GM23338 (cell line): ENCODE results near the gene TGIF2. TPM values are rescaled to one million over a fixed set of nuclear protein-coding genes. Genes with fewer than 3 reads are reported as not detected.

Experiments used
- ATAC-seq: fragments of 200-7000 bp; cut with Tn5 transposase; 3 replicates; pipeline ENCODE4 v1.9.1; 2020
- DNase-seq: peaks from one replicate; pipeline ENCODE4 v3.0.0-alpha.2; 2015; ENCODE audit warnings: low spot score
- H2AFZ ChIP-seq: fragments of 200-600 bp; sonication (generic); 2 replicates; pipeline ENCODE4 v1.8.0; 2016; ENCODE audit warnings: antibody characterized with exemption, mild to moderate bottlenecking, moderate library complexity
- H3F3A ChIP-seq: fragments of 200-600 bp; sonication (generic); replicated peaks from 2 replicates; pipeline ENCODE4 v1.8.0; 2017; ENCODE audit warnings: antibody characterized with exemption, mixed run types, low read depth
- H3K27ac ChIP-seq: fragments of 200-600 bp; sonication (generic); 2 replicates; pipeline ENCODE4 v1.6.1; 2016; ENCODE audit warnings: low read depth
- H3K27me3 ChIP-seq: fragments of 200-600 bp; sonication (generic); 2 replicates; pipeline ENCODE4 v1.8.0; 2016; ENCODE audit warnings: mild to moderate bottlenecking, mixed run types, moderate library complexity; ENCODE audit not compliant: insufficient read depth
- H3K36me3 ChIP-seq: fragments of 200-600 bp; sonication (generic); 2 replicates; pipeline ENCODE4 v1.8.0; 2016; ENCODE audit warnings: mild to moderate bottlenecking; ENCODE audit not compliant: insufficient read depth
- H3K4me1 ChIP-seq: fragments of 200-600 bp; sonication (generic); 2 replicates; pipeline ENCODE4 v1.8.0; 2016; ENCODE audit warnings: mild to moderate bottlenecking, moderate library complexity; ENCODE audit not compliant: insufficient read depth
- H3K4me2 ChIP-seq: fragments of 200-600 bp; sonication (generic); 2 replicates; pipeline ENCODE4 v1.7.1; 2017; ENCODE audit warnings: mixed run types
- H3K4me3 ChIP-seq: fragments of 200-600 bp; sonication (generic); 2 replicates; pipeline ENCODE4 v1.6.1; 2016; ENCODE audit warnings: mixed run types
- H3K79me2 ChIP-seq: fragments of 200-600 bp; sonication (generic); replicated peaks from 2 replicates; pipeline ENCODE4 v1.8.0; 2017; ENCODE audit warnings: mild to moderate bottlenecking; ENCODE audit not compliant: insufficient read depth
- H3K9me2 ChIP-seq: fragments of 200-600 bp; sonication (generic); 2 replicates; pipeline ENCODE4 v1.8.0; 2017; ENCODE audit not compliant: insufficient read depth
- H4K20me1 ChIP-seq: fragments of 200-600 bp; sonication (generic); replicated peaks from 2 replicates; pipeline ENCODE4 v1.8.0; 2017; ENCODE audit warnings: mild to moderate bottlenecking; ENCODE audit not compliant: insufficient read depth
- H3K27ac Mint-ChIP-seq: 2 replicates; pipeline ENCODE4 v1.8.0; 2020; ENCODE audit warnings: inconsistent platforms, mild to moderate bottlenecking, moderate library complexity, mixed read lengths
- H3K27me3 Mint-ChIP-seq: 3 replicates; pipeline ENCODE4 v1.8.0; 2022; ENCODE audit warnings: low read depth, mild to moderate bottlenecking, moderate library complexity, mixed read lengths, inconsistent platforms; ENCODE audit not compliant: insufficient read depth, poor library complexity
- H3K36me3 Mint-ChIP-seq: 3 replicates; pipeline ENCODE4 v1.8.0; 2021; ENCODE audit warnings: low read depth, mild to moderate bottlenecking, inconsistent platforms, moderate library complexity, mixed read lengths
- H3K4me1 Mint-ChIP-seq: 3 replicates; pipeline ENCODE4 v1.8.0; 2020; ENCODE audit warnings: mild to moderate bottlenecking, inconsistent platforms, mixed read lengths
- H3K4me3 Mint-ChIP-seq: 3 replicates; pipeline ENCODE4 v1.8.0; 2021; ENCODE audit warnings: moderate library complexity, mild to moderate bottlenecking, inconsistent platforms, mixed read lengths
- H3K9me3 Mint-ChIP-seq: 3 replicates; pipeline ENCODE4 v1.8.0; 2020; ENCODE audit warnings: moderate library complexity, mild to moderate bottlenecking, inconsistent platforms, mixed read lengths
- CREB1 ChIP-seq: fragments of 250-450 bp; sonication (Bioruptor Pico); IDR thresholded peaks from 2 replicates; pipeline ENCODE4 v1.5.0; 2020; ENCODE audit warnings: low read depth, mild to moderate bottlenecking, moderate library complexity
- EZH2 ChIP-seq: fragments of 200-600 bp; sonication (generic); IDR thresholded peaks from one replicate; pipeline ENCODE4 v1.8.0; 2017; ENCODE audit warnings: antibody characterized with exemption, mild to moderate bottlenecking, low read depth; ENCODE audit not compliant: unreplicated experiment
- EZH2phosphoT487 ChIP-seq: fragments of 200-600 bp; sonication (generic); IDR thresholded peaks from one replicate; pipeline ENCODE4 v1.8.1; 2018; ENCODE audit warnings: antibody characterized with exemption; ENCODE audit not compliant: unreplicated experiment
- JUNB ChIP-seq: IDR thresholded peaks from one replicate; pipeline ENCODE4 v1.6.1; 2016; ENCODE audit warnings: antibody characterized with exemption; ENCODE audit not compliant: unreplicated experiment
- NANOG ChIP-seq: IDR thresholded peaks from 2 replicates; pipeline ENCODE4 v1.6.1; 2016; ENCODE audit warnings: antibody characterized with exemption, borderline replicate concordance
- POLR2AphosphoS5 ChIP-seq: IDR thresholded peaks from 2 replicates; pipeline ENCODE4 v1.6.1; 2016; ENCODE audit warnings: antibody characterized with exemption, low read depth
- STAT1 ChIP-seq: IDR thresholded peaks from one replicate; pipeline ENCODE4 v1.6.1; 2016; ENCODE audit warnings: antibody characterized with exemption; ENCODE audit not compliant: unreplicated experiment
- ZNF114 ChIP-seq: fragments of 250-450 bp; sonication (Bioruptor Pico); IDR thresholded peaks from 2 replicates; pipeline ENCODE4 v1.5.0; 2020; ENCODE audit warnings: mild to moderate bottlenecking, moderate library complexity
- ZNF331 ChIP-seq: fragments of 250-450 bp; sonication (Bioruptor Pico); IDR thresholded peaks from 2 replicates; pipeline ENCODE4 v1.5.0; 2020; ENCODE audit warnings: low read depth, mild to moderate bottlenecking, moderate library complexity
- polyA plus RNA-seq: library from polyadenylated mRNA; unstranded; fragments of >200 nt; fragmentation: Nextera tagmentation; extraction: Ambion mirVana; gene quantifications from 2 replicates; pipeline ENCODE4 v1.2.1, GENCODE V29; 2016
- total RNA-seq: library from RNA; depleted of rRNA; stranded (reverse); fragments of >200 nt; shearing (Covaris generic); gene quantifications from 2 replicates; pipeline ENCODE4 v1.2.3, GENCODE V29; 2014
- TF ChIP-seq, protein P1 (sequence below): fragments of 250-450 bp; sonication (Bioruptor Pico); IDR thresholded peaks from 2 replicates; pipeline ENCODE4 v1.5.0; 2020; ENCODE audit warnings: mild to moderate bottlenecking, moderate library complexity
- TF ChIP-seq, protein P2 (sequence below): IDR thresholded peaks from 2 replicates; pipeline ENCODE4 v1.6.1; 2016; ENCODE audit warnings: antibody characterized with exemption
- TF ChIP-seq, protein P3 (sequence below), 2 experiments: fragments of 200-600 bp in 1 of 2; sonication (generic) in 1 of 2; conservative IDR thresholded peaks; 2 replicates each; pipeline versions ENCODE4 v1.5.1 to v1.6.1; 2016 to 2017; ENCODE audit warnings: antibody characterized with exemption in 2 of 2, low read depth in 2 of 2, mild to moderate bottlenecking in 2 of 2, moderate library complexity in 1 of 2
- TF ChIP-seq, protein P4 (sequence below): IDR thresholded peaks from one replicate; pipeline ENCODE4 v1.6.1; 2018; ENCODE audit warnings: antibody characterized with exemption; ENCODE audit not compliant: unreplicated experiment

The TGIF2 gene
- total and polyA plus RNA-seq, 2 experiments from 2014 or later: 47.6 to 63.2 TPM

DNA sequence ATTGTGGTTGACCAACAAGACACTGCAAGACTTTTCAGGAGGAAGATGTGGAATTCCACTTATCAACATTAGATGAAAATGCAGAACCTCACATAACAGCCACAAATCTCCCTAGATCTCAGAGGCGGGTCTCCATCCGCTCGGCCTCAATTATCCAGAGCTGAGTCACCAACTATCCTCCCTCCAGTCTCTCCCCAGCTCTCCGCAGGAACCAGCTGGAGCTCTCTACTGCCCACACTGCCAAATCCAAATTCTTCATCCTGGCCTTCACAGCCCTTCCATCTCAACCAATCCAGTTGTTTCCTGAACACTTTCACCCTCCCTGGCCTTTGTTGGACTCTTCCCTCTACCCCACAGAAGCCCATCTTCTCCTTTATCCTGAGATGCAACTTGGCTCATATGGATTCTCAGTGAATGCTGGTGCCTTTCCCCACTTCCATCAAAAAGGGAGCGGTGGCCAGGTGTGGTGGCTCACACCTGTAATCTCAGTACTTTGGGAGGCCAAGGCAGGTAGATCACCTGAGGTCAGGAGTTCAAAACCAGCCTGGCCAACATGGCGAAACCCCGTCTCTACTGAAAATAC lies 3.5 kb upstream of the TGIF2 start:
- no peaks in the 10 kb centered on the region for H3K27me3 ChIP-seq
- peaks cover 6% of the 10 kb centered on the region; the same call in 1 of the 2 replicates for H3F3A ChIP-seq
- H3K27me3 Mint-ChIP-seq: peaks cover 16% of the 10 kb centered on the region
- 0 out of 2 replicates have a peak overlapping the region, but pooled peaks have one; percentile 19 for H3K4me3 ChIP-seq
- H4K20me1 ChIP-seq: no peaks in the 10 kb centered on the region
- H2AFZ ChIP-seq: no peak overlapping the region
- no peak for ATAC-seq
- H3K27ac Mint-ChIP-seq: peak overlapping the region; percentile 54; the same call in 1 of the 2 replicates
- peaks cover 6% of the 10 kb centered on the region for H3K9me3 Mint-ChIP-seq
- DNase-seq: no peak
- 0 out of 2 replicates have a peak overlapping the region, but pooled peaks have one; percentile 9 for H3K27ac ChIP-seq
- H3K4me3 Mint-ChIP-seq: 0 out of 3 replicates have a peak overlapping the region, but pooled peaks have one; percentile 6
- H3K4me2 ChIP-seq: peak overlapping the region; percentile 81; the same call in 1 of the 2 replicates
- H3K4me1 ChIP-seq: peaks cover 26% of the 10 kb centered on the region
- peaks cover 23% of the 10 kb centered on the region for H3K36me3 Mint-ChIP-seq
- no peak for TF ChIP-seq JUNB
- TF ChIP-seq, protein P1, sequence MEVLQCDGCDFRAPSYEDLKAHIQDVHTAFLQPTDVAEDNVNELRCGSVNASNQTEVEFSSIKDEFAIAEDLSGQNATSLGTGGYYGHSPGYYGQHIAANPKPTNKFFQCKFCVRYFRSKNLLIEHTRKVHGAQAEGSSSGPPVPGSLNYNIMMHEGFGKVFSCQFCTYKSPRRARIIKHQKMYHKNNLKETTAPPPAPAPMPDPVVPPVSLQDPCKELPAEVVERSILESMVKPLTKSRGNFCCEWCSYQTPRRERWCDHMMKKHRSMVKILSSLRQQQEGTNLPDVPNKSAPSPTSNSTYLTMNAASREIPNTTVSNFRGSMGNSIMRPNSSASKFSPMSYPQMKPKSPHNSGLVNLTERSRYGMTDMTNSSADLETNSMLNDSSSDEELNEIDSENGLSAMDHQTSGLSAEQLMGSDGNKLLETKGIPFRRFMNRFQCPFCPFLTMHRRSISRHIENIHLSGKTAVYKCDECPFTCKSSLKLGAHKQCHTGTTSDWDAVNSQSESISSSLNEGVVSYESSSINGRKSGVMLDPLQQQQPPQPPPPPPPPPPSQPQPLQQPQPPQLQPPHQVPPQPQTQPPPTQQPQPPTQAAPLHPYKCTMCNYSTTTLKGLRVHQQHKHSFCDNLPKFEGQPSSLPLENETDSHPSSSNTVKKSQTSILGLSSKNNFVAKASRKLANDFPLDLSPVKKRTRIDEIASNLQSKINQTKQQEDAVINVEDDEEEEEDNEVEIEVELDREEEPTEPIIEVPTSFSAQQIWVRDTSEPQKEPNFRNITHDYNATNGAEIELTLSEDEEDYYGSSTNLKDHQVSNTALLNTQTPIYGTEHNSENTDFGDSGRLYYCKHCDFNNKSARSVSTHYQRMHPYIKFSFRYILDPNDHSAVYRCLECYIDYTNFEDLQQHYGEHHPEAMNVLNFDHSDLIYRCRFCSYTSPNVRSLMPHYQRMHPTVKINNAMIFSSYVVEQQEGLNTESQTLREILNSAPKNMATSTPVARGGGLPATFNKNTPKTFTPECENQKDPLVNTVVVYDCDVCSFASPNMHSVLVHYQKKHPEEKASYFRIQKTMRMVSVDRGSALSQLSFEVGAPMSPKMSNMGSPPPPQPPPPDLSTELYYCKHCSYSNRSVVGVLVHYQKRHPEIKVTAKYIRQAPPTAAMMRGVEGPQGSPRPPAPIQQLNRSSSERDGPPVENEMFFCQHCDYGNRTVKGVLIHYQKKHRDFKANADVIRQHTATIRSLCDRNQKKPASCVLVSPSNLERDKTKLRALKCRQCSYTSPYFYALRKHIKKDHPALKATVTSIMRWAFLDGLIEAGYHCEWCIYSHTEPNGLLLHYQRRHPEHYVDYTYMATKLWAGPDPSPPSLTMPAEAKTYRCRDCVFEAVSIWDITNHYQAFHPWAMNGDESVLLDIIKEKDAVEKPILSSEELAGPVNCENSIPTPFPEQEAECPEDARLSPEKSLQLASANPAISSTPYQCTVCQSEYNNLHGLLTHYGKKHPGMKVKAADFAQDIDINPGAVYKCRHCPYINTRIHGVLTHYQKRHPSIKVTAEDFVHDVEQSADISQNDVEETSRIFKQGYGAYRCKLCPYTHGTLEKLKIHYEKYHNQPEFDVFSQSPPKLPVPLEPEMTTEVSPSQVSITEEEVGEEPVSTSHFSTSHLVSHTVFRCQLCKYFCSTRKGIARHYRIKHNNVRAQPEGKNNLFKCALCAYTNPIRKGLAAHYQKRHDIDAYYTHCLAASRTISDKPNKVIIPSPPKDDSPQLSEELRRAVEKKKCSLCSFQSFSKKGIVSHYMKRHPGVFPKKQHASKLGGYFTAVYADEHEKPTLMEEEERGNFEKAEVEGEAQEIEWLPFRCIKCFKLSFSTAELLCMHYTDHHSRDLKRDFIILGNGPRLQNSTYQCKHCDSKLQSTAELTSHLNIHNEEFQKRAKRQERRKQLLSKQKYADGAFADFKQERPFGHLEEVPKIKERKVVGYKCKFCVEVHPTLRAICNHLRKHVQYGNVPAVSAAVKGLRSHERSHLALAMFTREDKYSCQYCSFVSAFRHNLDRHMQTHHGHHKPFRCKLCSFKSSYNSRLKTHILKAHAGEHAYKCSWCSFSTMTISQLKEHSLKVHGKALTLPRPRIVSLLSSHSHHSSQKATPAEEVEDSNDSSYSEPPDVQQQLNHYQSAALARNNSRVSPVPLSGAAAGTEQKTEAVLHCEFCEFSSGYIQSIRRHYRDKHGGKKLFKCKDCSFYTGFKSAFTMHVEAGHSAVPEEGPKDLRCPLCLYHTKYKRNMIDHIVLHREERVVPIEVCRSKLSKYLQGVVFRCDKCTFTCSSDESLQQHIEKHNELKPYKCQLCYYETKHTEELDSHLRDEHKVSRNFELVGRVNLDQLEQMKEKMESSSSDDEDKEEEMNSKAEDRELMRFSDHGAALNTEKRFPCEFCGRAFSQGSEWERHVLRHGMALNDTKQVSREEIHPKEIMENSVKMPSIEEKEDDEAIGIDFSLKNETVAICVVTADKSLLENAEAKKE (CRISPR knock-in tag): no peak
- TF ChIP-seq CREB1 (CRISPR knock-in tag): no peak
- no peak for TF ChIP-seq NANOG
- no peak for TF ChIP-seq EZH2
- TF ChIP-seq ZNF114 (CRISPR knock-in tag): no peak
- TF ChIP-seq POLR2AphosphoS5: no peak
- TF ChIP-seq ZNF331 (CRISPR knock-in tag): no peak
- TF ChIP-seq, protein P2, sequence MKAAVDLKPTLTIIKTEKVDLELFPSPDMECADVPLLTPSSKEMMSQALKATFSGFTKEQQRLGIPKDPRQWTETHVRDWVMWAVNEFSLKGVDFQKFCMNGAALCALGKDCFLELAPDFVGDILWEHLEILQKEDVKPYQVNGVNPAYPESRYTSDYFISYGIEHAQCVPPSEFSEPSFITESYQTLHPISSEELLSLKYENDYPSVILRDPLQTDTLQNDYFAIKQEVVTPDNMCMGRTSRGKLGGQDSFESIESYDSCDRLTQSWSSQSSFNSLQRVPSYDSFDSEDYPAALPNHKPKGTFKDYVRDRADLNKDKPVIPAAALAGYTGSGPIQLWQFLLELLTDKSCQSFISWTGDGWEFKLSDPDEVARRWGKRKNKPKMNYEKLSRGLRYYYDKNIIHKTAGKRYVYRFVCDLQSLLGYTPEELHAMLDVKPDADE: no peak
- TF ChIP-seq EZH2phosphoT487: no peak
- no peak for TF ChIP-seq STAT1
- TF ChIP-seq, protein P3, sequence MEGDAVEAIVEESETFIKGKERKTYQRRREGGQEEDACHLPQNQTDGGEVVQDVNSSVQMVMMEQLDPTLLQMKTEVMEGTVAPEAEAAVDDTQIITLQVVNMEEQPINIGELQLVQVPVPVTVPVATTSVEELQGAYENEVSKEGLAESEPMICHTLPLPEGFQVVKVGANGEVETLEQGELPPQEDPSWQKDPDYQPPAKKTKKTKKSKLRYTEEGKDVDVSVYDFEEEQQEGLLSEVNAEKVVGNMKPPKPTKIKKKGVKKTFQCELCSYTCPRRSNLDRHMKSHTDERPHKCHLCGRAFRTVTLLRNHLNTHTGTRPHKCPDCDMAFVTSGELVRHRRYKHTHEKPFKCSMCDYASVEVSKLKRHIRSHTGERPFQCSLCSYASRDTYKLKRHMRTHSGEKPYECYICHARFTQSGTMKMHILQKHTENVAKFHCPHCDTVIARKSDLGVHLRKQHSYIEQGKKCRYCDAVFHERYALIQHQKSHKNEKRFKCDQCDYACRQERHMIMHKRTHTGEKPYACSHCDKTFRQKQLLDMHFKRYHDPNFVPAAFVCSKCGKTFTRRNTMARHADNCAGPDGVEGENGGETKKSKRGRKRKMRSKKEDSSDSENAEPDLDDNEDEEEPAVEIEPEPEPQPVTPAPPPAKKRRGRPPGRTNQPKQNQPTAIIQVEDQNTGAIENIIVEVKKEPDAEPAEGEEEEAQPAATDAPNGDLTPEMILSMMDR (conservative IDR thresholded peaks at IDR 0.05; ENCODE audit: low read depth in 2 of 2): no peak
- TF ChIP-seq, protein P4, sequence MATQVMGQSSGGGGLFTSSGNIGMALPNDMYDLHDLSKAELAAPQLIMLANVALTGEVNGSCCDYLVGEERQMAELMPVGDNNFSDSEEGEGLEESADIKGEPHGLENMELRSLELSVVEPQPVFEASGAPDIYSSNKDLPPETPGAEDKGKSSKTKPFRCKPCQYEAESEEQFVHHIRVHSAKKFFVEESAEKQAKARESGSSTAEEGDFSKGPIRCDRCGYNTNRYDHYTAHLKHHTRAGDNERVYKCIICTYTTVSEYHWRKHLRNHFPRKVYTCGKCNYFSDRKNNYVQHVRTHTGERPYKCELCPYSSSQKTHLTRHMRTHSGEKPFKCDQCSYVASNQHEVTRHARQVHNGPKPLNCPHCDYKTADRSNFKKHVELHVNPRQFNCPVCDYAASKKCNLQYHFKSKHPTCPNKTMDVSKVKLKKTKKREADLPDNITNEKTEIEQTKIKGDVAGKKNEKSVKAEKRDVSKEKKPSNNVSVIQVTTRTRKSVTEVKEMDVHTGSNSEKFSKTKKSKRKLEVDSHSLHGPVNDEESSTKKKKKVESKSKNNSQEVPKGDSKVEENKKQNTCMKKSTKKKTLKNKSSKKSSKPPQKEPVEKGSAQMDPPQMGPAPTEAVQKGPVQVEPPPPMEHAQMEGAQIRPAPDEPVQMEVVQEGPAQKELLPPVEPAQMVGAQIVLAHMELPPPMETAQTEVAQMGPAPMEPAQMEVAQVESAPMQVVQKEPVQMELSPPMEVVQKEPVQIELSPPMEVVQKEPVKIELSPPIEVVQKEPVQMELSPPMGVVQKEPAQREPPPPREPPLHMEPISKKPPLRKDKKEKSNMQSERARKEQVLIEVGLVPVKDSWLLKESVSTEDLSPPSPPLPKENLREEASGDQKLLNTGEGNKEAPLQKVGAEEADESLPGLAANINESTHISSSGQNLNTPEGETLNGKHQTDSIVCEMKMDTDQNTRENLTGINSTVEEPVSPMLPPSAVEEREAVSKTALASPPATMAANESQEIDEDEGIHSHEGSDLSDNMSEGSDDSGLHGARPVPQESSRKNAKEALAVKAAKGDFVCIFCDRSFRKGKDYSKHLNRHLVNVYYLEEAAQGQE: no peak
- H3K9me2 ChIP-seq: no peaks in the 10 kb centered on the region
- peaks cover 33% of the 10 kb centered on the region for H3K4me1 Mint-ChIP-seq
- H3K79me2 ChIP-seq: peaks cover 34% of the 10 kb centered on the region
- no peaks in the 10 kb centered on the region for H3K36me3 ChIP-seq
